ENCODE data around the gene LRFN2. TPM values are rescaled to one million over a fixed set of nuclear protein-coding genes. Genes with fewer than 3 reads are reported as not detected.

Gene LRFN2
- total and polyA plus RNA-seq, 5 donors, result not detected

DNA sequence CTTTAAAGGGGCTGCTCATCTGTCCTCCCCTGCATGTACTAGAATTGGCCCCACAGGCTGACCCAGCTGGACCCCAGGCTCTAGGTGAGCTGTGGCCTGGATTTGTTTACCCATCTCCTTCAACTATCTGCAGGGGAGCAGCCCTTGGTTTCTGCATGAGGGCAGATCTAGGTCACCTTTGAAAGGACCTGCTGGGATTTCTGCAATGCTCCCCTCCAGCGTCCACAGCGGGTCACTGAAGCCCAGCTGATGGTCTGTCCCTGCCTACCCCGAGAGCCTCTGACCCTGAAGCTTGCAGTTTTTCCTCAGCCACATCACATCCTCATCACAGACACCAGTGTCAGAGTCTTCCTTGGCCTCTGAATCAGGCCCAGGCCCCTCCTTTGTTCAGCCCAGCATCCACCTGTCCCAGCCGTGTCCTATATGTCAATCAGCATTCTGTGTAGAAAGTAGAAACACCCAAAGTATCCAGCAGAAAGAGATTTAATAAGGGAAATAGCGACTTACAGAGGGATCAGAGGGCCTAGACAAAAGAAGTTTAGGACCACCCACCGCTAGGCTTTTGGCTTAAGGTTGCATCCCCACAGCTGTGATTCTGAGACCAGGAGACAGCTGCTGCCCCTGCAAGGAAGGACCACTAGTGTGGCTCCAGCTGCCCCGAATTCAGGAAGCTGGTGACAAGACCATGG, 243.1 kb downstream of the LRFN2 start:
- ATAC-seq, result no peak
- no peaks in the 10 kb centered on the region for H3K27me3 ChIP-seq (ENCODE audit: control insufficient read depth, insufficient read depth)
- DNase-seq, result no peak
- H3K9me3 ChIP-seq (ENCODE audit: control insufficient read depth, low read length), result no peaks in the 10 kb centered on the region
- H3K27ac ChIP-seq (ENCODE audit: low read length), result no peak overlapping the region
- no peaks in the 10 kb centered on the region for H3K4me1 ChIP-seq (ENCODE audit: control insufficient read depth, insufficient read depth, low read length)
- 68% methylated on average over 7 of the region's 7 CpGs for WGBS
- no peak overlapping the region for H3K4me3 ChIP-seq (ENCODE audit: low read length)
- intact Hi-C loops (cut with DNase I), result no loop called here

GRCh38 chr6:40343318-40343876, 243.8 kb downstream of the LRFN2 start:
- DNase-seq (no peak), ATAC-seq (no peak)
- Histone ChIP-seq H3K27ac (ENCODE audit: low read length) (no peak overlapping the region), H3K4me1 (ENCODE audit: control insufficient read depth, insufficient read depth, low read length) (no peaks in the 10 kb centered on the region), H3K9me3 (ENCODE audit: control insufficient read depth, low read length) (no peaks in the 10 kb centered on the region), H3K4me3 (ENCODE audit: low read length) (no peak overlapping the region), H3K27me3 (ENCODE audit: control insufficient read depth, insufficient read depth) (no peaks in the 10 kb centered on the region)
- WGBS, result 68% methylated on average over 2 of the region's 2 CpGs
- intact Hi-C loops (cut with DNase I), result no loop called here

GRCh38 chr6:40342723-40343122, 244.4 kb downstream of the LRFN2 start:
- WGBS, result 58% methylated on average over 6 of the region's 6 CpGs
- H3K27ac ChIP-seq (ENCODE audit: low read length), result no peak overlapping the region
- H3K9me3 ChIP-seq (ENCODE audit: control insufficient read depth, low read length), result no peaks in the 10 kb centered on the region
- no peak for DNase-seq
- no peak overlapping the region for H3K4me3 ChIP-seq (ENCODE audit: low read length)
- intact Hi-C loops (cut with DNase I), result no loop called here
- H3K27me3 ChIP-seq (ENCODE audit: control insufficient read depth, insufficient read depth), result no peaks in the 10 kb centered on the region
- no peaks in the 10 kb centered on the region for H3K4me1 ChIP-seq (ENCODE audit: control insufficient read depth, insufficient read depth, low read length)
- ATAC-seq, result no peak

DNA sequence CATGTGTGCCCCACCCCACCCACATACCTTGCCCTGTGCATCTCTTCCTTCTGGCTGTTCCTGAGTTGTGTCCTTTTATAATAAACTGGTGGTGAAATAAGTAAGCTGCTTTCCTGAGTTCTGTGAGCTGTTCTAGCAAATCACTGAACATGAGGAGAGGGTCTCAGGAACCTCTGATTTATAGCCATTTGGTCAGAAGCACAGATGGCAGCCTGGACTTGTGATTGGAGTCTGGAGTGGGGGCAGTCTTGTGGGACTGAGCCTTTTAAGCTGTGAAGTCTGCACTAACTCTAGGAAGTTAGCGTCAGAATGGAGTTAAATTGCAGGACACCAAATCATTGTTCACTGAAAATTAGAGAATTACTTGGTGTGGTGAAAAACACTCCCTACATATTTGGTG, 245.4 kb downstream of the LRFN2 start:
- WGBS, result 55% methylated on average over 1 of the region's 1 CpG
- intact Hi-C loops (cut with DNase I), result no loop called here
- no peak overlapping the region for H3K27ac ChIP-seq (ENCODE audit: low read length)
- H3K4me3 ChIP-seq (ENCODE audit: low read length), result no peak overlapping the region
- no peaks in the 10 kb centered on the region for H3K9me3 ChIP-seq (ENCODE audit: control insufficient read depth, low read length)
- H3K4me1 ChIP-seq (ENCODE audit: control insufficient read depth, insufficient read depth, low read length), result no peaks in the 10 kb centered on the region
- no peaks in the 10 kb centered on the region for H3K27me3 ChIP-seq (ENCODE audit: control insufficient read depth, insufficient read depth)
- DNase-seq (no peak), ATAC-seq (no peak)
